Dendritic cell treated with granulocyte-macrophage colony-stimulating factor and Interleukin-4, amounts not matched to agents 40 ng/mL and 50 ng/mL, for 4 days (primary cell): Measurements from ENCODE around the gene SLC12A7.

Source experiments
- H3K27ac Mint-ChIP-seq: one replicate; pipeline ENCODE4 v1.8.0; 2022; ENCODE audit warnings: mild to moderate bottlenecking, mixed read lengths
- H3K27me3 Mint-ChIP-seq: one replicate; pipeline ENCODE4 v1.8.0; 2022; ENCODE audit warnings: mild to moderate bottlenecking, mixed read lengths
- H3K36me3 Mint-ChIP-seq: one replicate; pipeline ENCODE4 v1.8.0; 2022; ENCODE audit warnings: low read depth, mixed read lengths
- H3K4me1 Mint-ChIP-seq: one replicate; pipeline ENCODE4 v1.8.0; 2022; ENCODE audit warnings: low read depth, mixed read lengths
- H3K4me3 Mint-ChIP-seq: one replicate; pipeline ENCODE4 v1.8.0; 2022; ENCODE audit warnings: mild to moderate bottlenecking, moderate library complexity, mixed read lengths
- H3K9me3 Mint-ChIP-seq: one replicate; pipeline ENCODE4 v1.8.0; 2022; ENCODE audit warnings: mixed read lengths
- intact Hi-C: fragments of 100-400 bp; cut with micrococcal nuclease; formaldehyde crosslinking; loops from one replicate; pipeline ENCODE4 v1.15.0; 2022

The SLC12A7 gene

DNA sequence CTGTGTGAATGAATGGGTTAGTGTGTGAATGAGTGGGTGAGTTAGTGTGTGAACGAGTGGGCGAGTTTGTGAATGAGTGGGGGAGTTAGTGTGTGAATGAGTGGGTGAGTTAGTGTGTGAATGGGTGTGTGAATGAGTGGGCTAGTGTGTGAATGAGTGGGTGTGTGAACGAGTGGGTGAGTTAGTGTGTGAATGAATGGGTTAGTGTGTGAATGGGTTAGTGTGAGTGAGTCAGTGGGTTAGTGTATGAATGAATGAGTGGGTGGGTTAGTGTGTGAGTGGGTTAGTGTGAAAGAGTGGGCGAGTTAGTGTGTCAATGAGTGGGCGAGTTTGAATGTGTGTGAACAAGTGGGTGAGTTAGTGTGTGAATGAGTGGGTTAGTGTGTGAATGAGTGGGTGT, 67.7 kb downstream of the SLC12A7 start:
- Mint-ChIP-seq H3K4me3 (no peak overlapping the region), H3K27me3 (no peaks in the 10 kb centered on the region), H3K9me3 (peaks cover 80% of the 10 kb centered on the region), H3K4me1 (no peaks in the 10 kb centered on the region), H3K27ac (no peak overlapping the region), H3K36me3 (no peaks in the 10 kb centered on the region)
- intact Hi-C loops, result no loop called here

- H3K4me3 Mint-ChIP-seq, result no peak overlapping the region
- intact Hi-C loops, result no loop called here
- no peaks in the 10 kb centered on the region for H3K36me3 Mint-ChIP-seq
- H3K27me3 Mint-ChIP-seq, result peaks cover 2% of the 10 kb centered on the region
- H3K4me1 Mint-ChIP-seq, result no peaks in the 10 kb centered on the region
- no peak overlapping the region for H3K27ac Mint-ChIP-seq
- H3K9me3 Mint-ChIP-seq, result peaks cover 76% of the 10 kb centered on the region
Measured at GRCh38 chr5:1043327-1043726, 68.5 kb downstream of the SLC12A7 start.

DNA sequence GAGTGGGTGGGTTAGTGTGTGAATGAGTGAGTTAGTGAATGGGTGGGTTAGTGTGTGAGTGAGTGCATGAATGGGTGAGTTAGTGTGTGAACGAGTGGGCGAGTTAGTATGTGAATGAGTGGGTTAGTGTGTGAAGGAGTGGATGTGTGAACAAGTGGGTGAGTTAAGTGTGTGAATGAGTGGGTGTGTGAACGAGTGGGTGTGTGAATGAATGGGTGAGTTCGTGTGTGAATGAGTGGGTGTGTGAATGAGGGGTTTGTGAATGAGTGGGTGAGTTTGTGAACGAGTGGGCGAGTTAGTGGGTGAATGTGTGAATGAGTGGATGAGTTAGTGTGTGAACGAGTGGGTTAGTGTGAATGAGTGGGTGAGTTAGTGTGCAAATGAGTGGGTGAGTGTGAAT, 69.2 kb downstream of the SLC12A7 start:
- peaks cover 2% of the 10 kb centered on the region for H3K27me3 Mint-ChIP-seq
- H3K36me3 Mint-ChIP-seq, result no peaks in the 10 kb centered on the region
- no peak overlapping the region for H3K27ac Mint-ChIP-seq
- intact Hi-C loops, result no loop called here
- no peak overlapping the region for H3K4me3 Mint-ChIP-seq
- peaks cover 68% of the 10 kb centered on the region for H3K9me3 Mint-ChIP-seq
- H3K4me1 Mint-ChIP-seq, result no peaks in the 10 kb centered on the region

GRCh38 chr5:1041225-1042143, 70.4 kb downstream of the SLC12A7 start:
- H3K9me3 Mint-ChIP-seq, result peaks cover 57% of the 10 kb centered on the region
- no peaks in the 10 kb centered on the region for H3K4me1 Mint-ChIP-seq
- intact Hi-C loops, result no loop called here
- H3K36me3 Mint-ChIP-seq, result no peaks in the 10 kb centered on the region
- H3K27ac Mint-ChIP-seq, result no peak overlapping the region
- no peak overlapping the region for H3K4me3 Mint-ChIP-seq
- peaks cover 2% of the 10 kb centered on the region for H3K27me3 Mint-ChIP-seq

- Mint-ChIP-seq H3K4me1 (no peaks in the 10 kb centered on the region), H3K27me3 (peaks cover 2% of the 10 kb centered on the region), H3K9me3 (peaks cover 48% of the 10 kb centered on the region), H3K4me3 (no peak overlapping the region), H3K27ac (no peak overlapping the region), H3K36me3 (no peaks in the 10 kb centered on the region)
- intact Hi-C loops, result no loop called here
Measured at GRCh38 chr5:1040571-1040970, 71.3 kb downstream of the SLC12A7 start.

DNA sequence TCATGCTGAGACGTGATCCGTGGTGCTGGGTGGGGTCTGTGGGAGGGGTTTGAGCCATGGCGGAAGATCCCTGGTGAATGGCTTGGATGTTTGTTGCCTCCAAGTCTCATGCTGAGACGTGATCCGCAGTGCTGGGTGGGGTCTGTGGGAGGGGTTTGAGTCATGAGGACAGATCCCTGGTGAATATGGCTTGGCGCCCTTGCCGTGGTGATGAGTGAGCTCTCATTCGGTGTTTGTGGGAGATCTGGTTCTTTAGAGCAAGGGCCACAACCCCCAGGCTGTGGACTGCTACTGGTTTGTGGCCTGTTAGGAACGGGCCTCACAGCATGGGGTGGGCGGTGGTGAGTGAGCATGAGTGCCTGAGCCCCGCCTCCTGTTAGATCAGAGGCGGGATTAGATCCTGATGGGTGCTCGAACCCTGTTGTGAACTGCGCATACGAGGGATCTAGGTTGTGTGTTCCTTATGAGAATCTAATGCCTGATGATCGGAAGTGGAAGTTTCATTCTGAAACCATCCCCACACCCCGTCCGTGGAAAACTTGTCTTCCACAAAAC, 72.1 kb downstream of the SLC12A7 start:
- peaks cover 40% of the 10 kb centered on the region for H3K9me3 Mint-ChIP-seq
- no peaks in the 10 kb centered on the region for H3K4me1 Mint-ChIP-seq
- intact Hi-C loops, result no loop called here
- peaks cover 2% of the 10 kb centered on the region for H3K27me3 Mint-ChIP-seq
- H3K4me3 Mint-ChIP-seq, result no peak overlapping the region
- H3K27ac Mint-ChIP-seq, result no peak overlapping the region
- no peaks in the 10 kb centered on the region for H3K36me3 Mint-ChIP-seq

DNA sequence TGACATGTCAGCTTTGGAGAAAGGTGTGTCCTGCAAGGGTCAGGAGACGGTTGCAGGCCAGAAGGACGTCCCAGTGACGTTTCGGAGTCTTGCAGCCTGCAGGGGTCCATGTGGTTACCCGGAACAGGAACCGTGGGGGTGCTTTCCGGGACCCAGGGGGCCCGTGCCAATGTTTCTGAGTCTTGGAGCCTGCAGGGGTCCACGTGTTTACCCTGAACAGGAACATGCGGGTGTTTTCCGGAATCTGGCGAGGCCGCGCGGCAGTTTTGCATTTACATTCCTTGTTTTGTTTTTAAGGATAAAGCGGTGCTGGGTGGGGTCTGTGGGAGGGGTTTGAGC, 72.7 kb downstream of the SLC12A7 start:
- no peaks in the 10 kb centered on the region for H3K4me1 Mint-ChIP-seq
- no peaks in the 10 kb centered on the region for H3K36me3 Mint-ChIP-seq
- peaks cover 34% of the 10 kb centered on the region for H3K9me3 Mint-ChIP-seq
- peaks cover 2% of the 10 kb centered on the region for H3K27me3 Mint-ChIP-seq
- H3K27ac Mint-ChIP-seq, result no peak overlapping the region
- intact Hi-C loops, result no loop called here
- H3K4me3 Mint-ChIP-seq, result no peak overlapping the region

DNA sequence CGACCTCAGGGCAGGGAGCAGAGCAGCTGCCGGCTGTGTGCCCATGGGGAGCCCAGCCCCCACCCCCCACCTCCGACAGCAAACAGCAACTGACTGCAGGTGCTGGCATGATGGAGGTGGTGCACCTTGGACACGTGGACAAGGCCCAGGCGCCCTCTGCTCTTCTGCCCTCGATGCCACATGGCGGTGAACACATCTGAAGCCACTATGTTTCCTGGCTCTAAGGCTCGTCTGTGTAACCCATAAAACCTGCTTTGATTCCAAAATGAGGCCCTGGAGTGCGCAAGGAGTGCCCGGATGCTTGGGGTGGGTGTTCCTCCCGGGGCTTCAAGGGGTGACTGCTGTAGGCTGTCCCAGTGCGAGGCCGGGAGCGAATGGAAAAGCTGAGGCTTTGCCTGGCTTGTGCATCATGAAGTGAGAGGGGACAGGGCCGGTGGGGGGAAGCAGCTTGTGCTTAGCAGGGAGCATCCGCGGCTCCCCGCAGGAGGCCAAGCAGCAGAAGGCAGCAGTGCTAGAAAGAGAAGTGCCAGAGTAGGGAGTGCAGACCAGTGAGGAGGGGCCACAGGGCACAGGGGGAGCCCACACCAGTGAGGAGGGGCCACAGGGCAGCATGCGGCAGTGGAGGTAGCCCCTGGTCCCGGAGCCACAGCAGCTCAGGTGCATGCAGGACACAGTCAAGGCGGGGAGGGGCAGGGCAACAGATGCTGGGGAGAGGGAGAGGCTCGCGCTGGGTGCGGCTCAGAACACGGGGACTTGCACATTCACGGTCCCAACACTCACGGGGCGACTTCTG, 73.2 kb downstream of the SLC12A7 start:
- peaks cover 28% of the 10 kb centered on the region for H3K9me3 Mint-ChIP-seq
- no peak overlapping the region for H3K4me3 Mint-ChIP-seq
- no peaks in the 10 kb centered on the region for H3K4me1 Mint-ChIP-seq
- H3K27me3 Mint-ChIP-seq, result peaks cover 2% of the 10 kb centered on the region
- H3K27ac Mint-ChIP-seq, result no peak overlapping the region
- no peaks in the 10 kb centered on the region for H3K36me3 Mint-ChIP-seq
- intact Hi-C loops, result no loop called here

DNA sequence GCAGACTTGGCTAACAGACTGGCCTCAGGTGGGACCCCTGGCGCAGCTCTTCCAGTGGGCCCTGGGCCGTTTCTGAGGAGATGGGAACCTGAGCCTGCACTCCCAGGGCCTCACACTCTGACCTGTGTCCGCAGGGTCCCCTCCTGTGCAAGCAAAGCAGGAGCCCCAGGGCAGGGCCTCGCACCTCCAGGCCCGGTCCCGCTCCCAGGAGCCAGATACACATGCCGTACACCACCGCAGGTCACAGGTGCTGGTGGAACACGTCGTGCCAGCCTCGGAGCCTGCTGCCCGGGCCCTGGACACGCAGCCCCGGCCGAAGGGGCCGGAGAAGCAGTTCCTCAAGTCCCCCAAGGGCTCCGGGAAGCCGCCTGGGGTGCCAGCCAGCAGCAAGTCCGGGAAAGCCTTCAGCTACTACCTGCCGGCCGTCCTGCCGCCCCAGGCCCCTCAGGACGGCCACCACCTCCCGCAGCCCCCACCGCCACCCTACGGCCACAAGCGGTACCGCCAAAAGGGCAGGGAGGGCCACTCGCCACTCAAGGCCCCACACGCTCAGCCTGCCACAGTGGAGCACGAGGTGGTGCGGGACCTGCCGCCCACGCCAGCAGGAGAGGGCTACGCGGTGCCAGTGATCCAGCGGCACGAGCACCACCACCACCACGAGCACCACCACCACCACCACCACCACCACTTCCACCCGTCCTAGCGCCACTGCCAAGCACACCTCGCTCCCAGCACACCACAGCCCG, 74.0 kb downstream of the SLC12A7 start:
- Mint-ChIP-seq H3K27ac (no peak overlapping the region), H3K4me1 (no peaks in the 10 kb centered on the region), H3K27me3 (peaks cover 2% of the 10 kb centered on the region), H3K9me3 (peaks cover 21% of the 10 kb centered on the region), H3K4me3 (no peak overlapping the region), H3K36me3 (no peaks in the 10 kb centered on the region)
- intact Hi-C loops, result no loop called here

DNA sequence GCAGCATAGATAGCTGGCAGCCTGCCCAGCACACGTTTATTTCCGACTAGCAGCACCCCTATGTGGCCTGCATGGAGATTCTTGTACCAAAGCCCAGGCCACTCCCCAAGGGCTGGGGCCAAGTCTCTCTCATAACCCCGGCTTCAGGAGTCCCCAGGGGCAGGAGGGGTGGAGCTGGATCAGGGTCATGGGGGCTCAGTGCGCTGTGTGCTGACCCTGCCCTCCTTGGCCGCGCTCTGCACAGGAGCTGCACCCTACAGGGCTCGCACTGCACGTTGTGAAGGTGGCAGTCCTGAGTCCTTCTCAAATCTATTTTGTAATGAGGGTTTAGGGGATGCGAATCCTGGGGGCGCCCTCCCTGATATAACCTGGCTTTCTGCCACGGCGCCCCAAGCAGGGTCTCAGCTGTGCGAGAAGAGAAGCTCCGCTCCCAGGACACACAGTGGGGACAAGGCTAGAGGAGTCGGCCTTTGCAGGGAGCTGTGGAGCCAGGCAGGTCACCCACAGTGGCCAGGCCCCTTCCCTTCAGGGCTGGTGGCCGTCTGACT, 74.7 kb downstream of the SLC12A7 start:
- H3K4me1 Mint-ChIP-seq, result no peaks in the 10 kb centered on the region
- no peak overlapping the region for H3K4me3 Mint-ChIP-seq
- no peak overlapping the region for H3K27ac Mint-ChIP-seq
- intact Hi-C loops, result no loop called here
- peaks cover 14% of the 10 kb centered on the region for H3K9me3 Mint-ChIP-seq
- H3K36me3 Mint-ChIP-seq, result no peaks in the 10 kb centered on the region
- peaks cover 2% of the 10 kb centered on the region for H3K27me3 Mint-ChIP-seq

DNA sequence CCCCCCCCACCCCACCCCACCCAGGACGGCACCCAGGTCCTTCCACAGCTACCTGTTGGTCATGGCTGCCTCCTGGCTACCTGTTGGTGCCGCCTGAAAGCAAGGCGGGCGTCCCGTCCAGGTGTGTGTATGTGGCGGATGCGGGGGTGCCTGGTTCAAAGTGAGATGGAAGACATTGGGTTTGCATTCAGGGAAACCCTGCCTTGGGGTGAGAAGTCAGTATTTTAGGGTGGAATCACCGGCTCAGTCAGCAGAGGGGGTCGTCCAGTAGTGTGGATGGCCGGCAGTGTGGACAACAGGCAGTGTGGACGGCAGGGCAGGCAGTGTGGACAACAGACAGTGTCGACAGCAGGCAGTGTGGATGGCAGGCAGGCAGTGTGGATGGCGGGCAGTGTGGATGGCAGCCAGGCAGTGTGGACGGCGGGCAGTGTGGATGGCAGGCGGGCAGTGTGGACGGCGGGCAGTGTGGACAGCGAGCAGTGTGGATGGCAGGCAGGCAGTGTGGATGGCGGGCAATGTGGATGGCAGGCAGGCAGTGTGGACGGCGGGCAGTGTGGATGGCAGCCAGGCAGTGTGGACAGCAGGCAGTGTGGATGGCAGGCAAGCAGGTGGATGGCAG, 75.2 kb downstream of the SLC12A7 start:
- peaks cover 8% of the 10 kb centered on the region for H3K9me3 Mint-ChIP-seq
- no peaks in the 10 kb centered on the region for H3K36me3 Mint-ChIP-seq
- H3K4me1 Mint-ChIP-seq, result no peaks in the 10 kb centered on the region
- intact Hi-C loops, result no loop called here
- H3K4me3 Mint-ChIP-seq, result no peak overlapping the region
- no peak overlapping the region for H3K27ac Mint-ChIP-seq
- H3K27me3 Mint-ChIP-seq, result peaks cover 2% of the 10 kb centered on the region

- no peaks in the 10 kb centered on the region for H3K36me3 Mint-ChIP-seq
- H3K27me3 Mint-ChIP-seq, result peaks cover 2% of the 10 kb centered on the region
- intact Hi-C loops, result no loop called here
- H3K27ac Mint-ChIP-seq, result no peak overlapping the region
- no peaks in the 10 kb centered on the region for H3K4me1 Mint-ChIP-seq
- no peaks in the 10 kb centered on the region for H3K9me3 Mint-ChIP-seq
- no peak overlapping the region for H3K4me3 Mint-ChIP-seq
Measured at GRCh38 chr5:1035421-1036405, 76.2 kb downstream of the SLC12A7 start.
